Activated CD4-positive, alpha-beta T cell treated with anti-CD3 and anti-CD28 coated beads, Interleukin-2, amount 50 U/mL, for 4 hours (primary cell): Measurements from ENCODE around the gene TTLL1.
A peak's percentile ranks its signal among the peaks of the same experiment; 100 is the strongest.
"Not testable (repeated sequence)": the region's sequence is repeated elsewhere in the genome, so short reads cannot be mapped to it uniquely, and the experiment has no call there.

Experiments used
- DNase-seq, 2 experiments: peaks; one replicate each; pipeline ENCODE4 v3.0.0-alpha.2; 2020

TTLL1 gene

DNA sequence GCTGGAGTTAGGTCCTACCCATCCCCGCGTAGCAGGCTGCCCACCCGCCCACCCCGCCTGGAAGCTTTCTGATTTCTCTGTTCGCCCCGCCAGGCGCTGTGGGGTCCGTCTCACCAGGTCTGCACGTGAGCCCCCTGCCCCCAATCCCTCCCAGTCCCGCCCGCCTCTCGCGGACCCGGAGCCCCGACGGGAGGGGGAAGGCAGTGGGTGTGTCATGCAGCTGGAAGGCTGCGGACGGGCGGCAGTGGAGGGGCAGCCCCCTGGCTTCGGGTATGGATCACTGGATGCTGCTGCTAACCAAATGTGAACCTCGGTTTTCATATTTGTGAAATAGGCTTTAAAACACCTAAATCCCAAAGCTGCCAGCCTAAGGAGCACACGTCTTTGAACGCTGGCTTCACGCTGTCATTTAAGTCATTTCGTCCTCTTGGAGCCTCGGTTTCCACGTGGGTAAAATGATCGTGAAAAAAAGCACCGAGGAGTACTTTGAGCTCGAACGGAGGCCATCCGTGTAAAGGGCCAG is 20.8 kb upstream of the TTLL1 start:
- DNase-seq = no peak

DNA sequence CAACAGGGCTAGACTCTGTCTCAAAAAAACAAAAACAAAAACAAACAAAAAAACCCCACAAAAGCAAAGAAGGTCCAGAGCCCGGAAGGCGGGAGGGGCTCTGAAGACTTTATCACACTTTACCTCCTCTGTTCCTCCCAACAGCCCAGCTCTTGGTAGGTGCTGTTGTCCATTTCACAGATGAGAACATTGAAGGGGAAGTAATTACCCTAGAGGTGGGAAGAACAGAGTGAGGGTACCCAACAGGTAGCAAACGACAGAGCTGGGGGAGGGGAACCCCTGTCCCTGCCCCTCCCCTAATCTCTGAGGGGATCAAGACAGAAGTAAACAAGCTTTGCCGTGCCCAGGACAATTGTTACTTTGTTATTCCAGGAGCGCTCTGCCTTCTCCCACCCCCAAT is 20.3 kb upstream of the TTLL1 start:
- no peak for DNase-seq

DNA sequence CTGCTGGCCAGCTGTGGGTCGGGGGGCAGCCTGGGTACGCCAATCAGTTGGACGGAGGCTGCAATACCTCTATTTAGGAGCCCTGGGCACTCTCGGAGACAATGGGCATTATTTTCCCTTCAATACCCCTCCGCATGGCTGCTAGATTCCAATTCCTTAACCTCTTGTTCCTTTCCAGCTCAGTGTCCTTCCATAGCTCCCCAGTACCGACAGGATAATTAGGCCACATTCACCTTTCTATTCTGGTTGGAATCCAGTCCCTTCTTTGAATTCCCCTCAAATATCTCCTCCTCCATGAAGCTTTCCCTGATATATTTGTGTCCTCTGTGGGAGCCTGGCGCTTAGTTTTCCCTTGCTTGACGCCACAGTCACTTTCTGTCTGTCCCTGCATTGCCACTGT is 17.1 kb upstream of the TTLL1 start:
- no peak for DNase-seq

DNA sequence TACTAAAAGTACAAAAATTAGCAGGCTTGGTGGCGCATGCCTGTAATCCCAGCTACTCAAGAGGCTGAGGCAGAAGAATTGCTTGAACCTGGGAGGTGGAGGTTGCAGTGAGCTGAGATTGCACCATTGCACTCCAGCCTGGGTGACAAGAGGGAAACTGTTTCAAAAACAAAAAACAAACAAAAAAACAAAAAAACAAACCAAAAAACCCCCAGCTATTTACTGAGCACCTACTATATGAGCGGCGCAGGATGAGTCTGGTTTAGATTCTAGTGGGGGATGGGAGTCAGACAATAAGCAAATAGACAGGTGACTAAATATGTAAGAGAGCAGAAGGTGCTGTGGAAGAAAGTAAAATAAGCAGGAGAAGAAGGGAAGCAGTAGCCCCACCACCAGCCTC is 15.8 kb upstream of the TTLL1 start:
- DNase-seq = not testable (repeated sequence)

DNA sequence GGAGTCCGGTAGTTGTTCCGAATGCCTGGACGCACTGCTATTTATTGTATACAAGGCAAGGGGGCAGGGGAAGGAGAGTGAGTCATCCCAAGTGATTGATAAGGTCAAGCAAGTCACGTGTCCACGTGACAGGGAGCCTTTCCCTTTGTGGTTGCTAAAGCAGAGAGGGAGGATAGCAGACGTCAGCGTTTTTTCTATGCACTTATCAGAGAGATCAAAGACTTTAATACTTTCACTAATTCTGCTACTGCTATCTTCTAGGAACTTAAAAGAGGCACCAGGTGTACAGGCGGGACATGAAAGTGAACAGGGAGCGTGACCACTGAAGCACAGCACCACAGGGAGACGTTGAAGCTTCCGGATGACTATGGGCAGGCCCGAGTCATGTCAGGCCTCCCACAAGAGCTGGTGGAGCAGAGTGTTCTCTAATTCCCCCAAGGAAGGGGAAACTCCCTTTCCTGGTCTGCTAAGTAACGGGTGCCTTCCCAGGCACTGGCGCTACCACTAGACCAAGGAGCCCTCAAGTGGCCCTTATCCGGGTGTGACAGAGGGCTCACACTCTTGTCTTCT is 14.9 kb upstream of the TTLL1 start:
- not testable (repeated sequence) for DNase-seq

DNA sequence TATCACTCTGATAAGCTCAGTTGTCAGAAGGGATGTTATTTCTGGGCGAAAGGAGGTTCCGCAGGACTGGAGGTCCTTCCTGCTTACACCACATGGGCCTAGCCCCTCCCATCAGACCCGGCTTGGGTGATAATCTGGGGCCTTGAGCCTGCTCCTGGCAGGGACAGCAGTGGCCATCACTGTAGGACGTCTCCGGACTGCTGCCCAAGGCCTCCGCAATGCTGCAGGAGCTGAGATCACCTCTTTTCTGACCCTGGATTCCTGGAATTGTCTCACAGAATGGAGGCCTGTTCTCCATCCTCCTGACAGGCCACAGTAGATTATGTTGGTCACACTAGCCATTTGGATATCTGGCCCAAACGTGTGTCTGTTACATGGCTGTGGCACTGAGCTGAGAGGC is 12.1 kb upstream of the TTLL1 start:
- DNase-seq = no peak

DNA sequence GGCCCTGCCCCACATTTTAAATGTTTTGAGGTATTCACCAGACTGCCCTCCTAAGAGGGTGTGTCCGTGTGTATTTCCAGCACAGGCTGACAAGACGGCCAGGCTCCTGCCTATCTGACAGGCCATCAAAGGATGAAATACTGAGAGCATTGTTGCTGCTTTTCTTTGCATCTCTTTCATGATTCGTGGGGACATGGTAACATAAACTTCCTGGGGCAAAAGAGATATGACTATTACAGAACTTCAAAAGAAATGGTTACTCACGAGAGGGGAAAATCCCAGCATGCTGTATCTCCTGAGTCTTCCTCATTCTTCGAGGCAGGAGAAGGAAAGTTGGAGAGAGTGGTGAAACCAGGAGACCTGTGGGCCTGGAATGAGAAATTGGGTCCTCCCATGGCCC is 11.0 kb upstream of the TTLL1 start:
- DNase-seq = no peak

DNA sequence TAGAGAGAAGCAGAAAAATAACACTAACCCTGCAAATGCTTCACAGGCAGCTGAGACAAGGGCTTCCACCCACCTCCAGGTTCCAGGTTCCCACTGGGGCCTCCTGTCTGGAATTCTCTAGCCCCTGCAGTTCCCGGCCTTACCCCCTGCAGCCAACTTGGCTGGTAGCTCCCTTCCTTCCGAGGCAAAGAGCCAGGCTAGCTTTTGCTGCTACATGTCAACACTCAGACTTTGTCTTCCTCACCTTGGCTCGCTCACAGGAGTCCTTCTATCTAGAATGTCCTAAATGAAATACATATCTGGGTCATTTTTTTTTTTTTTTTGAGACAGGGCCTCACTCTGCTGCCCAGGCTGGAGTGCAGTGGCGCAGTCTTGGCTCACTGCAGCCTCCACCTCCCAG is 9.9 kb upstream of the TTLL1 start:
- no peak for DNase-seq

DNA sequence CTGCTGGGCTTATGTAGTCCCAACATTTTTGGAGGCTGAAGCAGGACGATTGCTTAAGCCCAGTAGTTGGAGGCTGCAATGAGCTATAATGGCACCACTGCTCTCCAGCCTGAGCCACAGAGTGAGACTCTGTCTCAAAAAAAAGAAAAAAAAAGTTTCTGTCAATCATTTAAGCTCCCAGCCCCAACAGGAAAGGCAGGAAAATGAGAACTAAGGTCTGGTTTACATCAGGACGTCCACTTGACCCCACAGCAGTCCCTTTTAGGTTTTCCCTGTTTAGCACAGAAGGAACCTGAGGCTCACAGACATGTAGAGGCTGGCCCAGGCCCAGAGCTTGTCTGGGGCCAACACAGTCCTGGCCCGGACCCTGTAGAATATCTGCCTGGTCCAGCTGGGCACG is 9.2 kb upstream of the TTLL1 start:
- no peak for DNase-seq

DNA sequence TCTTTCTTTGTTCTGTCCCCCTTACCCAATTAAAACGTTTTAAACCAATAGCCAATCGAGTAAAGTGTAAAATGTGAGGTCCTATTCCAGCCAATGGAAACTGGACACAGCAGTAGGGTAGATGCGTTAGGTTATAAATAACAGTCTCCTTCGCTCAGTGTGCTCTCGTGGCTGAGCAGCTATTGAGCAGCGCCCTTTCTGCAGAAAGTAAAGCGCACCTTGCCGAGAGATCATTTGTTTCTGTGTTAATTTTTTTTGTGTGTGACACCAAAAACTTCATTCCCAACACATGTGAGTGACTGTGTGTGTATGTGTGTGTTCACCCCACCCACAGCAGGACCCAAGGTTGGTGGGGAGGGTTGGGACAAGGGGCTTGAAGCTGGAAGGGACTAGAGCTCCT is 7.2 kb upstream of the TTLL1 start:
- DNase-seq = no peak

DNA sequence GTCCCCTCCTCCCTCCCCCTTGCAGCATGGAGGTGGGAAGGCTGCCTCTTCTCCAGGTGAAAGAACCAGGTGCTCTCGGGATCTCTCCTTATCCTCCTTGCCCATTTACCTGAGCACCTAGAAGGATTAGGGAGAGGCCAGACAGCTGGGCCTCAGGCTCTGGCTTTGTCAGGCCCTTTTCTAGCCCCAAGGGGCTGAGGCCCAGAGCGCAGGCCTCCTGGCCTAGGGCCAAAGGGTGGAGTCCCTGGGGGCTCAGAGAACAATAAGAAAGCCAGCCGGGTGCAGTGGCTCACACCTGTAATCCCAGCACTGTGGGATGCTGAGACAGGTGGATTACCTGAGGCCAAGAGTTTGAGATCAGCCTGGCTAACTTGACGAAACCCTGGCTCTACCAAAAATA is 5.4 kb upstream of the TTLL1 start:
- DNase-seq = no peak

DNA sequence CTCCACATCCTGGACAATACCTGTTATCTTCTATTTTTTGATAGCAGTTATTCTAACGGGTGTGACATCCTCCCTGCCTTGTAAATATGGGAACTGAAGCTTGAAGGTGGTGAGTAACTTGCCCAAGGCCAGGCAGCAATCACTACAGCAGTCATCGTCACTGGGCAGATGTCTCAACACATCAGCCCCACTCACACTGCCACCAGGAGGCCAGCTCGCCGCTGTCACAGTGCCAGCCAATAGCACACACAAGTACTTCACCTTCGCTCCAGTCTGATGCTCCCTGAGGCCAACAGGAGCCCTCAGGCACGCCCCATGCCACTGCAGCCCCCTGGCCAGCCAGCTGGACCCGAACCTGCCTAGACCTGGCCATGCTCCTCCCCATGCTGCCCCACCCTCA is 4.9 kb upstream of the TTLL1 start:
- no peak for DNase-seq

DNA sequence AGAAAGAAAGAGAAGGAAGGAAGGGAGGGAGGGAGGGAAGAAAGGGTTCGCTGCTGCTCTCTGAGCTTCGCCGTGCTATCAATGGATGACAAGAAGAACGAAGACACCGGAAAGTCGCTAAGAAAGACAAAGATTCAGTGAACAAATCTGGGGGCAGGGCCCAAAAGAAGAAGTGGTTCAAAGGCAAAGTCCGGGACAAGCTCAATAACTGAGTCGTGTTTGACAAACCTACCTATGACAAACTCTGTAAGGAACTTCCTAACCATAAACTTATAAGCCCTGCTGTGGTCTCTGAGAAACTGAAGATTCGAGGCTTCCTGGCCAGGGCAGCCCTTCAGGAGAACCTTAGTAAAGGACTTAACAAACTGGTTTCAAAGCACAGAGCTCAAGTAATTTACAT is 2.9 kb upstream of the TTLL1 start:
- no peak for DNase-seq

DNA sequence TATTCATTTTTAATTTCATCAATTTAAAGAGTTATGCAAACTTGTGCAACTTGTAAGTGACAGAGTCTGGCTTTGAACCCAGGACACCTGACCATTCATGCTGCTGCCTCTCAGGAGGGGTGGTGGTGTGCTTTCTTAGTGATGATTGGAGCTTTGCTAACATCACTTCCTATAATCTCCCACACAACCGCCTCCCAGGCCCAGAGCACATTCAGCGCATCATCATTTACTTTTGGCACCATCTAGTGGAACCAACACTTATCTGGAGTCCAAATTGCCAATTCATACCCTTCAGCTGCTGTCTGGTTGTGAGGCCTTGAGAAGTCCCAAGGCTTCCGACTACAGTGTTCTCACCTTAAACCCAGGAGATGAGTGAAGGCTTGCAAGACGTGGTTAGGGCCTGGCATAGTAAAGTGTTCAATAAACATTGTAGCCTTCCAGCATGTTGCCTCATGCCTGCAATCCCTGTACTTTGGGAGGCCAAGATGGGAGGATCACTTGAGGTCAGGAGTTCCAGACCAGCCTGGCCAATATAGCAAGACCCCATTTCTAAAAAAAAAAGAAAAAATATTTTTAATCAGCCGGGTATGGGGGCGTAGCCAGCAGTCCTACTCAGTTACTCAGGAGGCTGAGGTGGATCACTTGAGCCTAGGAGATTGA is 1.1 kb upstream of the TTLL1 start:
- DNase-seq = peak; percentile 23 to 24

DNA sequence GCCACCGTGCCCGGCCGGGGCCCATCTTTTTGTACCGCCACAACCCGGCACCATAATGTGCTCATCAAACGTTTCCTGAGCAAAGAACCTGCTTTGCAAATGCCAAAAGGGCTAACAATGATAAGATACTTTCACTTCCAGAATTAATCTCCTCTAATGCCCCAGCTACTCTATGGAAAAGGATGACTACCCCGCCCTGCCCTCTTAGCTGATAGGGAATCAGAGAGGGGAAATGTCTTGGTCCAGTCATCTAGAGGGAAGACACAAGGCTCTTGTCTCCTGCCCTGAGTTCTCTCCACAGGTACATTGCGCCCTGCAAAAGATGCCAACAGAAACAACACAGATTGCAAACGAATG is 586 bp downstream of the TTLL1 start:
- no peak for DNase-seq

DNA sequence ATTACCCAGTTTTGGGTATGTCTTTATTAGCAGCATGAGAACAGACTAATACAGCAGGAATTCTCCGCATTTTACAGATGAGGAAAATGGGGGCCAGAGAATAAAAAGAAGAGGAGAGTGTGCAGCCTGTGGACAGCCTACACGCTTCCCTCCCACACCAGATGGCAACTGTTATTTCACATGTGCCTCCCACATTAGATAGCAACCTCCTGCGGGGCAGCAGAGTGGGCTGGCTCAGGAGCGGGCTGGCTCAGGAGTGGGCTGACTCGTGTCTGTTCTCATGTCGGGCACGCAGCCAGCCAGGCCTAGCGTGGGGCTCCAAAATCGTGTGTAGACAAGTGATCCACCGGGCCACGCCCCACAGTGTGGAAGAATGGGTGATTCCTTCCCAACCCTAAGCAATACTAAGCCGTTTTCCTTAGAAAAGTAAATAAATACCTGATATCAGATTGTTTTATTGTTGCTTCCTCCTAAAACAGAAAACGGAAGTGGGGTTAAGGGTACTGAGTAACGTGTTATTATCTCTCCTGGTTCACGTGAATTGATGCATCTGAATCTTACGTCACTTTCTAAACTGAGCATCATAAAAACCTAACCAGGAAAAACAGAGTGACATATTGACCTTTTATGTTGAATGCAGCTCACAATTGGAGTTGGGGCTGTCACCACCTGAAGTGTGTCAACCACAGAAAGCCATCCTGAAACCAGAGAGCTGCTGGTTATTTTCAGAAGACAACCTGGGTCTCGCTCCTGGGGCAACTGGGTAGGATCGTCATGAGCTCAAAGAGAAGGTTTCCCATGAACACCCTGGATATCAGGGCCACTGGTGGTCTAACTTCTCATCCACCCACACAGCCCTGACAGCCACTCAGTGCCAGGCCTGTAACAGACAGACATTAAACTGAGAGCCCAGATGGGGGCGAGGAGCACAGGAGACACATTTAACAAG is 3.3 kb downstream of the TTLL1 start:
- DNase-seq = no peak

DNA sequence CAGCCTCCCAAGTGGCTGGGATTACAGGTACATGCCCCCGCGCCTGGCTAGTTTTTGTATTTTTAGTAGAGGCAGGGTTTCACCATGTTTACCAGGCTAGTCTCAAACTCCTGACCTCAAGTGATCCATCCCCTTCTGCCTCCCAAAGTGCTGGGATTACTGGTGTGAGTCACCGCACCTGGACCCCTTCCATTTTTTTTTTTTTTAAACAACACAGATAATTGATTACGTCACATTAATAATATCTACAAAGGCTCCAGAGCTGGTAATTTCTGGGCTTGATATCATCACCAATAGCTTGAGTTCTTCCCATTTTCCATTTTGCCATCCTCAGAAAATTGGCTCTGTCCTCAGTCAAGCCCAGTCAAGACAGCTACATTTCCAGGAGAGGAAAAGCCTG is 7.2 kb downstream of the TTLL1 start:
- no peak for DNase-seq

DNA sequence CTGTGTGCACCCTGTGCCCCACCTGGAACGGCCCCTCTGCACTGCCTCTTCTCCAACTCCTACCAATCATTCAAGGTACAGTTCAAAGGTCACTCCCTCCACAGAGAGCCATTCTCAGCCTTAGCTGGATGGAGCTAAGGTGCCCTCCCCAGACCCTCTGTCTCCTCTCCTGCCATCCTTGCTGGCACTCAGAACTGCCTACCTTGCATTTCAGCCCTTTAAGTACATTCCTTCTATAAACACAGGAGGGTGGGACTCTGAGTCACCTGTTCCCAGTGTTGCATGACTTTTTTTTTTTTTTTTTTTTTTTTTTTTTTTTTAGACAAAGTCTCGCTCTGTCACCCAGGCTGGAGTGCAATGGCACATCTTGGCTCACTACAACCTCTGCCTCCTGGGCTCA is 8.6 kb downstream of the TTLL1 start:
- no peak for DNase-seq

DNA sequence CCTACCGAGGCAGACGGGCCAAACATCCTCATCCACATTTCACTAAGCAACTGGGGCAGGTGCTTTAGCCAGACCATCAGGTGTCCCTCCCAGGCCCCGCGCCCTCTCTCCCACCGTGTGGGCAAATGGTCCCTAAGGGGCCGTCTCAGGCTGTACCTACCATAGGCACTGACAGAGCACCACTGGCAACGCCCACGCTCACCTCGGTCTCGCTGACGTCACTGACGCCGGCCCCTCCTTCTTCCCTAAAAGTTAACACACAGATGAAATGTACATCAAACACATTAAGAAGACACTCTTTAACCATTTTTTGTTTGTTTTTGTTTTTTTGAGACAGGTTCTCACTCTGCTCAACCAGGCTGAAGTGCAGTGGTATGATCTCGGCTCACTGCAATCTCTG is 9.4 kb downstream of the TTLL1 start:
- no peak for DNase-seq

DNA sequence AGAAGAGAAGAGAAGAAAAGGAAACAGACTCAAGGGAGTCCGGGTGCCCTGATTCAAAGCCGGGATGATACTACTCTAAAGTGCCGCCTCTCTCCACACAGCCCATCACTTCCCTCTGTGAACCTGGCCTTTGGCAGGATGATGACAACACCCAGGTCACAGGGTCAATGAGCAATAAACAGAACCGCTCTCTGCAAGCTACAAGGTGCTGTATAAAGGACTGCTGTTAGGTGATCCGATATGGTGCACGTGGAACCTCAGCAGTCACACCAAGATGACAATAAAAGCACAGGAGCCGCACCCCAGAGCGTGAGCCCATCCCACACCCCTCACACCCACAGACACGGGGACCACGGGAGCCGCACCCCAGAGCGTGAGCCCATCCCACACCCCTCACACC is 10.7 kb downstream of the TTLL1 start:
- DNase-seq = no peak

DNA sequence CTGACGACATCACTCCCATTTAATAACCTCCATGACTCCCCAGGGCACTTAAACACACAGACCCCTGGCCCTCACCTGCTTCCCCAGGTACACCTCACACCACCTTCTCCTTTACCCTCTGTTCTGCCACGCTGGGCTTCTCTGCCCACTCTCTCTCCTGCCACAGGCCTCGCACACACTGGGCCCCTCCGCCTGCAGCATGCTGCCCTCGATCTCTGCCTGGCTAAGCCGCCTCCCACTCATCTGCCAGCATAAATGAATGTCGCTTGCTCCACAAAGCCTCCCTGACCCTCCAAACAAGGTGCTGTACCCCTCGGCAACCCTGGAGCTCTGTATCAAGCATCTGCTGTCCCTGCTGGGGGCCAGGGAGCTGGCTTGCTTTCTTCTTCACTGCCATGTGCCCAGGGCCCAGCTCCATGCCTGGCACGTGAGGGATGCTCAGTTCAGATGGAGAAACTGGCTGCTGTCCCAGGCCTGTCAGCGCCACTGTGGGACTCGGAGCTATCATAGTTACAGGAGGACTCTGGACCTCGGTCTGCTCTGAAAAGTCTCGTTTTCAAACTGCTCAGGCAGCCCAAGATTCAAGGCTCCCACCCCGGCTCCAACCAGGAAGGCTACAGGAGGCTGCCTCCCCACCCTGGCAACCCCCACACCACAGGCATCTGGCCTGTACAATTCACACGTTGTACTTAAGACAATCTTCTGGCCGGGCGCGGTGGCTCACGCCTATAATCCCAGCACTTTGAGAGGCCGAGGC is 11.9 kb downstream of the TTLL1 start:
- DNase-seq = no peak

DNA sequence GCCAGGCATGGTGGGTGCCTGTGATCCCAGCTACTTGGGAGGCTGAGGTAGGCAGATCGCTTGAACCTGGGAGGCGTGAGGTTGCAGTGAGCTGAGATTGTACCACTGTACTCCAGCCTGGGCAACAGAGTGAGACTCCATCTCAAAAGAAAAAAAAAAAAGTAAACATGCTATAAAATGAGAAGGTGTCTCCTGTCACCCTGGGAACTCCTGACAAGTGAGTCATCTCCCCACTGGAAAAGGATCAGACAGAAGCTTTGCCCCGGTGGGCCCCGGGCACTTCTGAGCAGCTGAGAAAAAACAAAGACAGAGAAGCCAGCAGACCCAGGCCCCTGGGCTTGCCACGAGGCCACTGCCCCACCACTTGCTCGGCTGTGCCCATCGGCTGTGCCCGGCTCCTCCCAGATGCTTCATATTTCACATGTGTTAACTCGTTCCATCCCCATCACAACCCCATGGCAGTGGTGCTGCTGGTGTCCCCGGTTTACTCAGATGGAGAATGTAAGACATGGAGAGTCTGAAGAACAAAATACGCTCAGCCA is 22.3 kb downstream of the TTLL1 start:
- DNase-seq = no peak

DNA sequence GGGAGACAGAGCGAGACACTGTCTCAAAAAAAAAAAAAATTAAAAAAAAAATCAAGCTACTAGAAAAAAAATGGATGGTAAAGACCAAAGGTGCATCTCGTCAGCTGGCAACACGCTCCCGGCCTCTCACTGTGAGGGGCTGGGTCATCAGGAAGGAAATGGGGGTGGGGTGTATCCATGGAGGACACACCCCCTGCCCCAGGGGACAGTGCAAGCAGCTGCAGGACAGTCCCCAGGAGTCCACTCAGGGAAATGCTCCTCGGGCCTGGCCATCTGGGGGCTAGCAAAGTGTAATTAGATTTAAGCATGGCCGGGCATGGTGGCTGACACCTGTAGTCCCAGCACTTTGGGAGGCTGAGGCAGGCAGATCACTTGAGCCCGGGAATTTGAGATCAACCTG is 23.1 kb downstream of the TTLL1 start:
- DNase-seq = no peak
